SU-DHL-6 (cell line): ENCODE results near the gene SLC52A1.

Experiments used
- H2AFZ ChIP-seq: fragments of 200-600 bp; sonication (generic); 2 replicates; pipeline ENCODE4 v1.6.1; 2014; ENCODE audit warnings: low read depth, mild to moderate bottlenecking, moderate library complexity, mixed read lengths, antibody characterized with exemption, low read length; ENCODE audit not compliant: severe bottlenecking
- H3F3A ChIP-seq: fragments of 200-600 bp; shearing (Covaris generic); 2 replicates; pipeline ENCODE4 v1.6.0; 2016; ENCODE audit warnings: antibody characterized with exemption, mild to moderate bottlenecking; ENCODE audit not compliant: insufficient read depth
- H3K27ac ChIP-seq: fragments of 200-600 bp; sonication (generic); 2 replicates; pipeline ENCODE4 v1.5.1; 2016; ENCODE audit warnings: low read depth, mild to moderate bottlenecking, low read length, moderate library complexity, mixed read lengths
- H3K27me3 ChIP-seq: fragments of 200-600 bp; sonication (generic), shearing (Covaris generic); 2 replicates; pipeline ENCODE4 v1.6.0; 2014; ENCODE audit warnings: mild to moderate bottlenecking, low read length
- H3K36me3 ChIP-seq: fragments of 200-600 bp; sonication (generic); 2 replicates; pipeline ENCODE4 v1.6.1; 2014; ENCODE audit warnings: mild to moderate bottlenecking, low read length, mixed read lengths
- H3K4me2 ChIP-seq: fragments of 300-600, 200-600 bp; shearing (Covaris generic), sonication (generic); 2 replicates; pipeline ENCODE4 v1.6.0; 2014; ENCODE audit warnings: low read length, low read depth, mild to moderate bottlenecking; ENCODE audit not compliant: poor library complexity, severe bottlenecking
- H3K4me3 ChIP-seq: fragments of 200-600 bp; sonication (generic); 2 replicates; pipeline ENCODE4 v1.5.1; 2014; ENCODE audit warnings: antibody characterized with exemption, low read length, mild to moderate bottlenecking, mixed read lengths; ENCODE audit not compliant: insufficient read depth, poor library complexity, severe bottlenecking
- H3K79me2 ChIP-seq: fragments of 200-600 bp; sonication (generic); 2 replicates; pipeline ENCODE4 v1.6.1; 2014; ENCODE audit warnings: mild to moderate bottlenecking, low read length, moderate library complexity; ENCODE audit not compliant: insufficient read depth
- H3K9ac ChIP-seq: fragments of 200-600 bp; sonication (generic); 2 replicates; pipeline ENCODE4 v1.7.0; 2014; ENCODE audit warnings: mild to moderate bottlenecking, low read length
- H3K9me2 ChIP-seq: fragments of 200-600 bp; sonication (generic); replicated peaks from 2 replicates; pipeline ENCODE4 v1.6.1; 2014; ENCODE audit warnings: low read length; ENCODE audit not compliant: insufficient read depth
- H3K9me3 ChIP-seq: fragments of 200-600 bp; sonication (generic); 2 replicates; pipeline ENCODE4 v1.6.1; 2014; ENCODE audit warnings: low read length, mixed read lengths; ENCODE audit not compliant: insufficient read depth
- H4K20me1 ChIP-seq: fragments of 200-600 bp; sonication (generic); 2 replicates; pipeline ENCODE4 v1.6.1; 2014; ENCODE audit warnings: low read depth, mild to moderate bottlenecking, antibody characterized with exemption, low read length, moderate library complexity, mixed read lengths
- CTCF ChIP-seq: fragments of 200-600 bp; sonication (generic); IDR thresholded peaks from one replicate; pipeline ENCODE4 v1.5.1; 2017; ENCODE audit warnings: antibody characterized with exemption, mild to moderate bottlenecking, low read length, moderate library complexity; ENCODE audit not compliant: insufficient read depth, poor library complexity, severe bottlenecking
- EZH2phosphoT487 ChIP-seq: fragments of 200-600 bp; sonication (generic), shearing (Covaris generic); conservative IDR thresholded peaks from 2 replicates; pipeline ENCODE4 v1.6.1; 2018; ENCODE audit warnings: mild to moderate bottlenecking, antibody characterized with exemption, low read length, moderate library complexity, mixed read lengths

Gene SLC52A1

GRCh38 chr17:4998732-4999429 is 36.3 kb downstream of the SLC52A1 start:
- Histone ChIP-seq H3K36me3 (no peaks in the 10 kb centered on the region), H4K20me1 (no peaks in the 10 kb centered on the region), H3K4me2 (peak overlapping the region; percentile 65), H2AFZ (no peak overlapping the region), H3F3A (no peaks in the 10 kb centered on the region), H3K27ac (no peak overlapping the region), H3K27me3 (no peaks in the 10 kb centered on the region), H3K79me2 (no peaks in the 10 kb centered on the region), H3K9me3 (no peaks in the 10 kb centered on the region), H3K9me2 (no peaks in the 10 kb centered on the region), H3K9ac (peak overlapping the region; percentile 88), H3K4me3 (peak overlapping the region; percentile 88)
- no peak for TF ChIP-seq EZH2phosphoT487
- no peak for TF ChIP-seq CTCF

- Histone ChIP-seq H3K9me2 (no peaks in the 10 kb centered on the region), H3K79me2 (no peaks in the 10 kb centered on the region), H4K20me1 (no peaks in the 10 kb centered on the region), H3K9me3 (no peaks in the 10 kb centered on the region), H3K4me2 (peak overlapping the region; percentile 65), H3K4me3 (peak overlapping the region; percentile 88), H3K36me3 (no peaks in the 10 kb centered on the region), H2AFZ (peak overlapping the region; percentile 78), H3K27ac (no peak overlapping the region), H3K9ac (peak overlapping the region; percentile 88), H3F3A (no peaks in the 10 kb centered on the region), H3K27me3 (no peaks in the 10 kb centered on the region)
- no peak for TF ChIP-seq EZH2phosphoT487
- no peak for TF ChIP-seq CTCF
These were observed 37.0 kb downstream of the SLC52A1 start for GRCh38 chr17:4998027-4998731.

GRCh38 chr17:4997302-4998026 is 37.8 kb downstream of the SLC52A1 start, which contains the start of the genes INCA1 and KIF1C:
INCA1 (minus strand) TSS chr17:4997522; CDS start chr17:4994437, 3,085 bp downstream.
KIF1C (plus strand) TSS chr17:4997950; CDS start chr17:5000247, 2,297 bp downstream.
- TF ChIP-seq CTCF (no peak), EZH2phosphoT487 (no peak)
- H3K79me2 ChIP-seq = no peaks in the 10 kb centered on the region
- H2AFZ ChIP-seq = peak within 1 kb of the TSS; percentile 88
- H3K9me2 ChIP-seq = no peaks in the 10 kb centered on the region
- H3F3A ChIP-seq = no peaks in the 10 kb centered on the region
- H3K27ac ChIP-seq = peak within 1 kb of the TSS; percentile 48; the same call in 1 of the 2 replicates
- H3K9ac ChIP-seq = peak within 1 kb of the TSS; percentile 88
- no peaks in the 10 kb centered on the region for H3K9me3 ChIP-seq
- H3K36me3 ChIP-seq = no peaks in the 10 kb centered on the region
- H3K27me3 ChIP-seq = no peaks in the 10 kb centered on the region
- peak within 1 kb of the TSS; percentile 65 for H3K4me2 ChIP-seq
- no peaks in the 10 kb centered on the region for H4K20me1 ChIP-seq
- H3K4me3 ChIP-seq = peak within 1 kb of the TSS; percentile 88
